ENCODE results near the gene MATCAP1.

MATCAP1 gene

DNA sequence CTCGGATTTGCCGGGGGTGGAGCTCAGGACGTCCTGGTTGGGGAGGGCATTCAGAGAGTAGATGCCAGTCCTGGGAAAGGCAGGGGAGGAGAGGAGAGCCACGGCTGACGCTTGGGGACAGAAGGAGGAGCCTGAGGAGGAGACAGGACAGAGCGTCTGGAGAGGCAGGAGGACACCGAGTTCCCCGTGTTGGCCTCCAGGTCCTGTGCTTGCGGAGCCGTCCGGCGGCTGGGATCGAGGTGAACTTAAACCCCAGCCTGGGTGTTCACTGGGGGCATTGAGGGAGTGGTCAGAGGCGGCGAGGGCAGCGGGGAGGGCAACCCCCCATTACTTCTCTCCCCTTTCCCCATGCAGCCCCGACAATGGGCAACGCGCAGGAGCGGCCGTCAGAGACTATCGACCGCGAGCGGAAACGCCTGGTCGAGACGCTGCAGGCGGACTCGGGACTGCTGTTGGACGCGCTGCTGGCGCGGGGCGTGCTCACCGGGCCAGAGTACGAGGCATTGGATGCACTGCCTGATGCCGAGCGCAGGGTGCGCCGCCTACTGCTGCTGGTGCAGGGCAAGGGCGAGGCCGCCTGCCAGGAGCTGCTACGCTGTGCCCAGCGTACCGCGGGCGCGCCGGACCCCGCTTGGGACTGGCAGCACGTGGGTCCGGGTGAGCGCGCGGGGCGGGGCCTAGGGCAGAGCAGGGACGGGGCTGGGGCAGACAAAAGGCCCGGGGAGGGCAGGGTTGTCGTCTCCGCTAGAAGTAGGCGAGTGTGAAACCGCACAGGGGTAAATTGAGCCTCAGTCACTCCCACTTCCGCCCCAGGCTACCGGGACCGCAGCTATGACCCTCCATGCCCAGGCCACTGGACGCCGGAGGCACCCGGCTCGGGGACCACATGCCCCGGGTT is 9.7 kb downstream of the MATCAP1 start:
- DNase-seq (ENCODE audit: low read depth in 2 of 2), result no peak

DNA sequence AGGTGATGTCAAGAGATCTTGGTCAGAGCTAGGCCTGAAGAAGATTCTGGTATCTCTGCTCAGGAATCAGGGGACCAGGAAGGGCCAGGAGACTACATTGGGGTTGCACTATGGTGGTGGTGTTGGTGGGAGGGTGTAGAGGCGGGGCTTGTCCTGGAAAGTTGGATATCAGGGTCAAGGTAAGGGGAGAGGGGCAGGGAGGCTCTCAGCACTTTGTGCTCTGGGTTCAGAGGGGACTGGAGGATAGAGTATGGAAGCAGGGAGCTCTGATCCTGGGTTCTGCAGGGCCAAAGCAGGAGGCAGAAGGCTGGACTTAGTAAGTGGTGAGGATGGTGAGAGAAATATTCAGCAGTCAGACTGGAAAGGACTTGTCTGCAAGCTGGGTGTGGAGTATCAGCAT is 10.4 kb downstream of the MATCAP1 start:
- no peak for DNase-seq (ENCODE audit: low read depth in 2 of 2)

DNA sequence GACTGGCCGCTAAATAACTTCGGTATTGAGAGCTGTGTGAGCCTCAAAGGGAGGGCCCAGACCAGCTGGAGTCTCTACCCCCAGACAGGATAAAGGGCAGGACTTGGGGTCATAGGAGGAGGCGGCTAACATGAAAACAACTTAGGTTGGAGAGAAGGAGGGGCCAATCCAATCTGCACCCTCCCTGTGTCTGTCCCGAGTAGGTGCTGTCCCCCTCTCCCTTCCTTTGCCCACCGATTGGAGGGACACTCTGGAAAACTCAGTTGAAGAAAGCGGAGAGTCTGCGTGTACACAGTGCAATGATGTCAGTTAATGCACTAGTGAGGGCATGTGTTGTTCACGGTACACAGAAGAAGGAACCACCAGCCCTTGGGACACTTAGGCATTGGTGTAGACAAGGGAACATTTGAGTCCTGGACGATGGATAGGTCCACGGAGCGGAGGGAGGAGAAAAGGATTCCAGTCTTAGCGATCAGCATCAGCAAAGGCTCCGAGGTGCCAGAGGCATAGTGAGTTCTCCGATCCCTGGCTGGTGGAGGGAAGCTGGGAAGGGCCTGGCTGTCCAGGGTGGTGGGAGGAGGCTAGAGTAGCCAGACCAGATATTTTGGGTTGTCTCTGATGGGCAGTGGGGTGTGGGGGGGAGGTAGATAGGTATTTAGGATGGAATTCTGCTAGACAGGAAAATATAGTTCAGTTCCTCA is 12.7 kb downstream of the MATCAP1 start:
- no peak for DNase-seq (ENCODE audit: low read depth in 2 of 2)

DNA sequence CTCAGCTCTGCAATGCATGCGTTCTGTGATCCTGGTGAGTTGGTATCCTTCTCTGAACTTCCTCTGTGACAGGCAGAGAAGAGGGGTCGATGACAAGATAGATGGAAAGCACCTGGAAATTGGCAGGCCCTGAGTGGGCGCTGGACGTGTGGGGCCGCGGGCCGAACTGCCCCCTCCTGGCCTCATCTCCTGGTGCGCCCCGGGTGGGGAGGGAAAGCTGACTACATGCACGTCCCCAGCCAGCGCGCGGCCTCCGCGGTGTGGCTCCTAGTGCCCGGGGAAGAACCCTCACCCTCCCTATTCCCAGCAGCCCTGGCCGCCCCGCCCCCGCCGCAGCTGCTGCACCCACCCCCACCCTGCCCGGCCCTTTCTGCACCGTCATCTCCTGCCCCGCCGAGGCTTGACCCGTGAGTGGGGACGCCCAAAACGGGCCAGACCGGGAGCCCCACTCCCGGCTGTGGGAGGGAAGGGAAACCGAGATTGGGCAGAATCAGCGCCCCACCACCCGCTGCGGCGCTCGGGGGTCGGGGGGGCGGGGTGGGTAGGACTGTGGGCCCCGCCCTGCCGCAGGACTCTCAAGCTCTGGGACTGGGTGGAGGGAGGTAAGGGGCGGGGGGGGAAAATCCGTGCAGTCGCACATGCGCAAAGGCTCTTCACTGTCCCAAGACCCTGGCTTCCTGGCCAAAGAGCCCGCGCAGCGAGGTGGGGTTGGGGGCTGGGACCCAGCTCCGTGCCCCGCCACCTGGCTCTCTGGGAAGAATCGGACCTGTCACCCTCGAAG is 13.4 kb downstream of the MATCAP1 start, which contains the start of gene NOL3:
TSS of gene NOL3 (plus strand) at position 371 of the 781 bp plus-strand sequence.
- no peak for DNase-seq (ENCODE audit: low read depth in 2 of 2)

DNA sequence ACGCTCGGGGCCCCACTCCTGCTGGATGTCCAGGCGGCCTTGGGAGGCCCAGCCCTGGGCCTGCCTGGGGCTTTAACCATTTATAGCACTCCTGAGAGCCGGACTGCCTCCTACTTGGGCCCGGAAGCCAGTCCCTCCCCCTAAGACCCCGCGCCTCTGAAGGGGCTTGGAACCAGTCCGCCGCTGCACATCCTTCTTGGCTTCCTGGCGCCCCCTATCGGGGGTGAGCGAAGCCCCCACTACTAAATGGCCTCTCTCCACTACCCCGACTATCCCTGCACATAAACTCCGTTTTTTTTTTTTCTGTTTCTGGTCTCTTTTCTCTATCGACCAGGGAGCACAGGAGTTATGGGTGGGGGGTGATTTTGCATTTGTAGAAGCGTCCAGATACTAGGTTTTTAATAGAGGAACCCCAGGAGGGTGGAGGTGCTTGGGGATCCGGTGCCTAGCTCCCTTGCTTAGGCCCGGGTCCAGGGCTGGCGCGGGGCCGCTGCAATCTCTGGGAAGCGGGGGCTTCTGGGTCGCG is 14.1 kb downstream of the MATCAP1 start:
- no peak for DNase-seq (ENCODE audit: low read depth in 2 of 2)

DNA sequence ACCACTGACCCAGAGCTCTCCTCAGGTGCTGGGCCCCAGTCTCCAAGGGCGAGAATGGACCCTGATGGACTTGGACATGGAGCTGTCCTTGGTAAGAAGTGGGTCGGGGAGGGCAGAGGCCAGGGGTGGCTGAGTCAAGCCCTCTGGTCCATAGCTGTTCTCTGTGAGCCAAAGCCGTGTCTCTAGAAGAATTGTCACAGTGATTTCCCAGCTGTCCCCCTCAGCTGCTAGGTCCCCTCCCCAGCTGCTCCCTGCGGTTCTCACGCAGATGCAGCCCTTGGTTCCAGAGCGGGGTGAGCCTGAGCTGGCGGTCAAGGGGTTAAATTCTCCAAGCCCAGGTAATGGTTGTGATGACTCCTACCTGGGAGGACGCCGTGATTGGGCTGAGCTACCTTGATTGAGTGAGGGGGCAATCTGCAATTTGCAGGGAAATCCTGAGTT is 14.7 kb downstream of the MATCAP1 start:
- no peak for DNase-seq (ENCODE audit: low read depth in 2 of 2)

DNA sequence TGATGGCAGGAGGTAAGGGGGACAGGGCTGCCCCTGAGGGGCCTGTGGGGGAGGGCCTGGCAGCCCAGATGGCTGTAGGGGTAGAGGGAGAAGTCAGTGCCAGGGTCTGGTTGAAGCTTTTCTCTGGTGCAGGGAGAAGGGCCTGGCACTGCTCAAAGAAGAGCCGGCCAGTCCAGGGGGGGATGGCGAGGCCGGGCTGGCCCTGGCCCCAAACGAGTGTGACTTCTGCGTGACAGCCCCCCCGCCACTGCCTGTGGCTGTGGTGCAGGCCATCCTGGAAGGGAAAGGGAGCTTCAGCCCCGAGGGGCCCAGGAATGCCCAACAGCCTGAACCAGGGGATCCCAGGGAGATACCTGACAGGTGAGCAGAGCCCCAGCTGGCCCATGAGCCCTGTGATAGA is 16.2 kb downstream of the MATCAP1 start:
- no peak for DNase-seq (ENCODE audit: low read depth in 2 of 2)

DNA sequence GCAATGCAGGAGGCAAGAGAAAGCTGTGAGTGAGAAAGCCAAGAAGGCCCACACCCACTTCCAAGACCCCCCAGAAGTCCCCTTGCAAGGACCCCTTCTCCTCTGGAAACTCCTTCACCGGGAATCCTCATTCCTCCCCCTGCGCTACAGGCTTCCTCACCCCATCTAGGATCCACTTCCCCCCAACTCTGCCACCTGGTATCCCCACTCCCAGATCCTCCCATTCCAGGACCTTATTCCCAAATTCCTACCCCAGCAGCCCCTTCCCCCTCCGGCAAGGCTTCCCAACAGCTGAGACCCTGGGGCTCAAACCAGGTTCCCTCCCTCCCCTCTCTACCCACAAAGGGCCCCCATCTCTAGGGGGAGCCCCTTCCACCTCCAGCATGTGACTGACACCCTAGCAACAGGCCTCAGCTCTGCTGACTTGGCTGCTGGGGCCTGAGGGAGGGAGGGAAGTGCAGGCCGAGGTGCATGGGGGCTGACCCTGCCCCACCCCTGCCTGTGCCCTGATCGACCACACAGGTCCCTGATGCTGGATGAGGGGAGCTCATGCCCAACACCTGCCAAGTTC is 17.1 kb downstream of the MATCAP1 start:
- no peak for DNase-seq (ENCODE audit: low read depth in 2 of 2)

DNA sequence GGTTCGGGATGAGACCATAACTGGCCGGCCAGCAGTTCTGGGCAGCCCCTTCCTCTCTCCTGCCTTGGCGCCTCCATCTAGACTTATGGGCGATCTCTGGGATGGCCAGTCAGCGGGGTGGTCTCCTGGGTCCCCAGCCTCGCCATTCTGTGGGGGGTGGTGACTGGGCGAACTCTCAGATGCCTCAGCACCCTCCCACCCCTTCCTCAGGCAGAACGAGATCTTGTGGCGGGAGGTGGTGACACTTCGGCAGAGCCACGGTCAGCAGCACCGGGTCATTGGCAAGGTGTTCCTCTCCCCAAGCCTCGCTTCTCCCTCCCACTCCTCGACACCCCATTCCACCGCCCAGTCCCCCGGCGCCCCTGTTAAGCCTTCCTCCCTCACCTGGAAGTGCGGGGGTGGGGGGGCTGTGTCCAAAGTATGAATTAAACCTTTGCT is 17.6 kb downstream of the MATCAP1 start:
- no peak for DNase-seq (ENCODE audit: low read depth in 2 of 2)

DNA sequence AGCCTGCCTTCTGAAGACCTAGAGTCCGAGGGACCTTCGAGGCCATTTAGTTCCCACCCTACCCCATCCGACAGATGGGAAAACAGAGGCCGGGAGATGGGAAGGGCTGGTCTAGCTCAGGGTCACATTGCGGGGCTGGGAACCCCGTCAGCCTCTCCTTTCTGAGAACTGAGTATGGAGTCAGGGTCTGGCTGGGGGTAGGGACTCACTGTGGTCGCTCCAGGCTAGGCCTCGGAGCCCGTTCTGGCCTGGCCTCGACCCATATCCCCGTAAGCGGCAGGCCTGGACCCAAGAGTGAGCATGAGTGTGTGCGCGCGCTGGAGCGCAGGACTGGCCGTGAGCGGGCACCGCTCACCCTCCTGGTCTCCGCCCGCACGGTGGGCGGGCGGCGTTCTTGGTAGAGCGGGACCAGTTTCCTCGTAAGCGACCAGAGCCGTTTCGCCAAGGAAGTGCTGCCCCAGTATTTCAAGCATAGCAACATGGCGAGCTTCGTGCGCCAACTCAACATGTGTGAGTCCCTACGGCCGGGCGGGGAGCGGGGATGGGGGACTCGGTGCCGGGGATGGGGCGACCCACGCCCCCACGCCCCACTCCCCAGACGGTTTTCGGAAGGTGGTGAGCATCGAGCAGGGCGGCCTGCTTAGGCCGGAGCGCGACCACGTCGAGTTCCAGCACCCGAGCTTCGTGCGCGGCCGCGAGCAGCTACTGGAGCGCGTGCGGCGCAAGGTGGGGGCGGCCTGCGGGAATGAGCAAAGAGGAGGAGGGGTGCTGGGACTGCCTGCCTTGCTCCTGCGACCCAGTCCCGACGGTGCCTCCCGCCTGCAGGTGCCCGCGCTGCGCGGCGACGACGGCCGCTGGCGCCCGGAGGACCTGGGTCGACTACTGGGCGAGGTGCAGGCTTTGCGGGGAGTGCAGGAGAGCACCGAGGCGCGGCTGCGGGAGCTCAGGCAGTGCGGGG is 18.4 kb downstream of the MATCAP1 start:
- no peak for DNase-seq (ENCODE audit: low read depth in 2 of 2)

DNA sequence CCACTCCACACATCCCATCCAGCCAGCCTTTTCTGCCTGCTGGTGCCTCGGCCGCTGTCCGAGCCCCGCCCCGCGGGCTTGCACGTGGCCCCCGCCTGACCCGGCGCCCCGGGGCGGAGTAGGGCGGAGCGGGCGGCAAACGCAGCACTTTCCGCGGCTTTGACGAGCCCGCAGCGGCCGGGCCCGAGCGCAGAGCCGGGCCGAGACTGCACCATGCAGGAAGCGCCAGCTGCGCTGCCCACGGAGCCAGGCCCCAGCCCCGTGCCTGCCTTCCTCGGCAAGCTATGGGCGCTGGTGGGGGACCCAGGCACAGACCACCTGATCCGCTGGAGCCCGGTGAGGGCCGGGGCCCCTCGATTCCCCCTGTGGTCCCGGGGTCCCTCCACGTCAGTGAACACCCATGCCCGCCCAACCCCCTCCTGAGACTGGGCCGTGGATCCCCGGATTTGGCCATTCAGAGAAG is 19.1 kb downstream of the MATCAP1 start, which contains the start of gene HSF4:
TSS of gene HSF4 (plus strand) at position 147 of the 463 bp plus-strand sequence. CDS start at position 214, 67 bp downstream.
- DNase-seq (ENCODE audit: low read depth in 2 of 2), result no peak

DNA sequence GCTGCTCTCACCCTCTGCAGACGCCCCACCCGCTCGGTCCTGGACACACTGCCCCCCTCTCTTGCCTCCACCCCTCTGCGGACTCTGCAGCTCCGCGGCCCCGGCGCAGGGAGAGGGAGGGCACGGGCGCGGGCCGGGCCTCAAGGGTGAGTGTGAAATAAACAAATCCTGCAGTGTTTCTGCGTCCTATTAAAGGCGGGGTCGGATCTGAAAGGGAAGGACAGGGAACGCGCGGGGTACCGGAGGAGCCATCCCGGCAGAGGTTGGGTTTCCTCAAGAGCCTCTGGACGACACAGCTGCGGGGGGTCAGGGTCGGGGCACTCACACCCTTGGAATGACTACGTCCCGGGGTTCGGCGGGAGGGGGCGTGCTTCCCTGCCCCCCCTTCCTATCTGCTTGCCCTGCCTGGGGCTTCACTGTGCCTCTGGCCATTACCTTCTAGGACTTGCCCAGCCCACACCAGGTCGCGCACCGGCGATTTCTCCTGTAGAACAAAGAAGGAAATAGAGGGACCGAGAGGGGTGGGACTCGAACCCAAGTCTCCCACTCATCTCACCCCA is 19.7 kb downstream of the MATCAP1 start:
- DNase-seq (ENCODE audit: low read depth in 2 of 2), result no peak

DNA sequence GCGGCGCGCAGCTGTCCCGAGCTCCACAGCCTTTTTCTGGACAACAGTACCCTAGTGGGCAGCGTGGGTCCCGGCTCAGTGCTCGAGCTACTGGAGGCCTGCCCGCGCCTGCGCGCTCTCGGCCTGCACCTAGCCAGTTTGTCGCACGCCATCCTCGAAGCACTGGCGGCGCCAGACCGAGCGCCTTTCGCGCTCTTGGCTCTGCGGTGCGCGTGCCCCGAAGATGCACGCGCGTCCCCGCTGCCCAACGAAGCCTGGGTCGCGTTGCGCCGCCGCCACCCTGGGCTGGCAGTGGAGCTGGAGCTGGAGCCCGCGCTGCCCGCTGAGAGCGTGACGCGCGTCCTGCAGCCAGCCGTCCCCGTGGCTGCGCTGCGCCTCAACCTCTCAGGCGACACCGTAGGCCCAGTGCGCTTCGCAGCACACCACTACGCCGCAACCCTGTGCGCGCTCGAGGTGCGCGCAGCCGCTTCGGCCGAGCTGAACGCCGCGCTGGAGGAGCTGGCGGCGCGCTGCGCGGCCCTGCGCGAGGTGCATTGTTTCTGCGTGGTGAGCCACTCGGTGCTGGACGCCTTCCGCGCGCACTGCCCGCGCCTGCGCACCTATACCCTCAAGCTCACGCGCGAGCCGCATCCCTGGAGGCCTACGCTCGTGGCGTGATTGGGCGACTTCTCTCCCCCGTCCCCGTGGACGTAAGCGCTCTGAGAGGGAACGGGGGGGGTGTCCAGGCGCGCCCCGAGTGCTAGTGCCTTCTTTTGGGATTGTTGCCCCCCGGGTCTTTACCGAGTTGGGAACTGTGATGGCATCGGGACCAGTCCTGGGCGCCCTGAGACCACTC is 20.4 kb downstream of the MATCAP1 start:
- no peak for DNase-seq (ENCODE audit: low read depth in 2 of 2)

DNA sequence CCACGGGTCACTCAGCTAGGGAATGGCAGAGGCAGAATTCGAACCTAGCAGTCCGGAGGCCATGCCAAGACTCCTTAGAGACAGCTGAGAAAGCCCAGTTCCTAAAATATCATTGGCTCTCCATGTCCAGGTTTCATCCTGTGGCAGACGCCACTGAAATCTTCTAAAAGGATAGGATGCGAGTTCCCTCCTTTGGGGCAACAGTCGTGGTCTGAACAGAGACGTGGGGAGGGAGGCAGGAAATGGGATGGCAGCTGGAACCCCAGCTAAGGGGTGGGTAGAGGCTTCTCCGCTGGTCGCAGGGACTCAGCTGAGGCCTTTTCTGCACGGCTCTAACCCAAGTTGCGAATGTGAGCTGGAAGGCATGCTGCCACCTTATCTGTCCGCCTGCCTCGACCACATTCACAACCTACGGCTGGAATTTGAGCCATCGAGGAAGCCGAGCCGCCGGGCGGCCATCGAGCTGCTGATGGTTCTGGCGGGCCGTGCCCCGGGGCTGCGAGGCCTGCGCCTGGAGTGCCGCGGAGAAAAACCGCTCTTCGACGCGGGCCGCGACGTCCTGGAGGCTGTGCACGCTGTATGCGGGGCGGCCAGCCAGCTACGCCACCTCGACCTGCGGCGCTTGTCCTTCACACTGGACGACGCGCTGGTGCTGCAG is 21.1 kb downstream of the MATCAP1 start:
- DNase-seq (ENCODE audit: low read depth in 2 of 2), result no peak

DNA sequence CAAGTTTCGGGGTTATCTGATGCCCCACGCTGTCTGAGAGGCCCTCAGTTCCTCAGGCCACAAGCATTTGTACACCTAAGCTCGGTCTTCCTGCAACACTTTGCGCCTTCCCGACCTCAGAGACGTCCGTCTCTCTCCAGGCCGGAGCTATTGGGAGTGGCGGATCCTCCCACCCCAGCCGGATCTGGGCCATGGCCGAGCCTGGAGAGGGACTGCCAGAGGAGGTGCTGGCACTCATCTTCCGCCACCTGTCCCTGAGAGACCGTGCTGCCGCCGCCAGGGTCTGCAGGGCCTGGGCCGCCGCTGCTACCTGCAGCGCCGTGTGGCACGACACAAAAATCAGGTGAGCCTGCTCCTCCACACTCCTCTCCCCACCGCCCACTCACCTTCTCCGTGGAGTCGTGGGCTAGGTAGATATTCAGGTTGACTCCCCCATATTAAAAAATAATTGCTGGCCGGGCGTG is 22.1 kb downstream of the MATCAP1 start:
- no peak for DNase-seq (ENCODE audit: low read depth in 2 of 2)

DNA sequence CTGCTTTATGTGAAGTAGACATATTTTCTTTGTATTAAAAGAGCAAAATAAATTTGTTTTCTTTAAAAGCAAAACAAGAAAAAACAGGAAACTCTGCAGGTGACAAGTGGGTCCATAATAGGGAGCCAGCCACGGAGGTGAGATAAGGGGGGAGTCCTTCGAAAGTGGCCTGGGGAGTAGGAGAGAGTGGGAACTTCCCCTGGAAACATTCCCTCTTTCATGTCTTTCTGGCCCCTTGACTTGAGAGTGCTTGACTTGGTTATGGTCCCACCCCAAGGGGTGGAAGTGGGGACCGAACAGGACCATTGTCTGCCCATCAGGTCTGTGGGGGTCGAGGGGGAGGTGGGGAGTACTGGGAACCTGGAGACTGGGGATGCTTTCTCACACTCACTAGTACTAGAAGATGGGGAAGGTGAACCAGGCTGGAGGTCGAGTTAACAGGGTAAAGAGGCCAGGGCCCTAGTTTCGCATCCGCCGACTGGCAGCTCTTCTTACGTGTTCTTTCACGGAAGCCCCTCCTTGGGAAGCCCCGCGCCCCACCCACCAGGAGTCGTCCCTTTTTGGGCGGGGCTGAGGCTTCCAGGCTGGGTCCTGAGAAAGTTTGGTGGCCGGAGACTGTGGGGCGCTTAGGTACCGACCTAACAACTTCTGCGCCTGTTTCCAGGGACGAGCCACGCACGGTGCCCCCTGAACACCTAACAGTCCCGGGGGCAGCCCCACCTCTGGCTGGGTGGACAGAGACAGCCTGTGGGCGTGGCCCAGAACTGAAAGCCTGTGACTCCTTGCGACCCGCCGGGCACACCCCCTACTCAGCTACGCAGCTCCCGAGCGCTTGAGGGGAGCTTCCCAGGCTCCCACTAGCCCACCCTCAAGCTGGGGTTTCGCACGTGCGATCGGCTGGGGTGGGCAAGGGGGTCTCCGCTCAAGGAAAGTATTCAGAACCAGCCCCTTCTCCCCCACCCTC is 24.8 kb downstream of the MATCAP1 start:
- peak; percentile 51 to 68 for DNase-seq (ENCODE audit: low read depth in 2 of 2)

Data from activated CD8-positive, alpha-beta memory T cell treated with anti-CD3 and anti-CD28 coated beads for 4 hours (primary cell).